Heart left ventricle (tissue), 16 donors: ENCODE data around the gene MYO1C. TPM values are rescaled to one million over a fixed set of nuclear protein-coding genes. Genes with fewer than 3 reads are reported as not detected.
A peak's percentile ranks its signal among the peaks of the same experiment; 100 is the strongest.

Experiments used
- ATAC-seq, 4 donors: fragments of 200-7000 bp; cut with Tn5 transposase; one replicate each; pipeline ENCODE4 v1.9.1; 2020 to 2022; ENCODE audit warnings: moderate library complexity in 4 of 4, mild to moderate bottlenecking in 3 of 4, moderate number of reproducible peaks in 1 of 4
- DNase-seq, 5 donors: peaks; one replicate each; pipeline ENCODE4 v3.0.0-alpha.2; 2020
- H3K27ac ChIP-seq, 12 donors: fragments of 200-600 bp; sonication (generic) in 4 of 12; one replicate each; pipeline versions ENCODE4 v1.5.0 to v1.8.0; 2016 to 2022; ENCODE audit warnings: mild to moderate bottlenecking in 2 of 12
- H3K27me3 ChIP-seq, 9 donors: fragments of 200-600 bp; sonication (generic) in 2 of 9; one replicate each; pipeline versions ENCODE4 v1.5.1 to v1.8.0; 2016 to 2022; ENCODE audit warnings: mild to moderate bottlenecking in 3 of 9
- H3K36me3 ChIP-seq, 9 donors: fragments of 200-600 bp; sonication (generic) in 2 of 9; one replicate each; pipeline versions ENCODE4 v1.5.0 to v1.8.0; 2018 to 2022; ENCODE audit warnings: mild to moderate bottlenecking in 2 of 9
- H3K4me1 ChIP-seq, 12 donors: fragments of 200-600 bp; sonication (generic) in 4 of 12; one replicate each; pipeline versions ENCODE4 v1.5.0 to v1.8.0; 2016 to 2022; ENCODE audit warnings: mild to moderate bottlenecking in 3 of 12
- H3K4me3 ChIP-seq, 12 donors: fragments of 200-600 bp; sonication (generic) in 4 of 12; one replicate each; pipeline versions ENCODE4 v1.5.0 to v1.8.0; 2017 to 2022; ENCODE audit warnings: mild to moderate bottlenecking in 9 of 12, moderate library complexity in 4 of 12
- H3K9me3 ChIP-seq, 12 donors: fragments of 200-600 bp; sonication (generic) in 4 of 12; one replicate each; pipeline versions ENCODE4 v1.5.0 to v1.8.0; 2016 to 2022; ENCODE audit warnings: mild to moderate bottlenecking in 1 of 12
- POLR2A ChIP-seq, 2 donors: fragments of 450-650 bp; IDR thresholded peaks; one replicate each; pipeline ENCODE4 v1.6.1; 2017; ENCODE audit warnings: antibody characterized with exemption in 2 of 2, mild to moderate bottlenecking in 2 of 2, moderate library complexity in 2 of 2
- WGBS, 4 donors: extraction: QIAGEN DNeasy Blood & Tissue Kit in 2 of 4; methylation state at CpG; one replicate each; pipeline versions ENCODE4 v1.1.5 to v1.1.7; 2013 to 2018; 5-methylcytosine and 5-hydroxymethylcytosine counted together
- intact Hi-C, 10 donors: fragments of 100-400 bp; cut with DNase I; formaldehyde crosslinking; loops; one replicate each; pipeline versions ENCODE4 v1.11.1 to v1.14.2; 2022
- polyA plus RNA-seq, 2 donors: library from polyadenylated mRNA; stranded (reverse); fragments of 200-250 nt; gene quantifications; one replicate each; pipeline ENCODE4 v1.2.3, GENCODE V29; 2013
- total RNA-seq, 9 donors: library from RNA; depleted of rRNA in 2 of 9; stranded (reverse); fragments of >200 nt in 2 of 9; fragmentation: NEBNext Ultra II Directional in 3 of 9; extraction: Animal tissue kit (Norgen Biotek cat#: 25700) in 3 of 9; gene quantifications; one replicate each; pipeline versions ENCODE4 v1.1.0 to v1.2.4, GENCODE V29; 2016 to 2023
- TF ChIP-seq, protein P1 (sequence below), 12 donors: fragments of 200-600 bp; sonication (generic) in 4 of 12; IDR thresholded peaks; one replicate each; pipeline versions ENCODE4 v1.5.0 to v1.8.0; 2018 to 2022; ENCODE audit warnings: antibody characterized with exemption in 12 of 12, mild to moderate bottlenecking in 5 of 12
- donor health status: ischemic (EF 13 %, LVEDD 7.1; RV severe dilation, severe dysfunction).
- donor health status: healthy with polysubstance abuse.
- donor health status: DM: no; HTN: yes; CAD: no.
- donor health status: DM: no; HTN: no; CAD: no.
- donor health status: ischemic (EF 25% LVEDD 6.9; RV normal size, moderate dysfunction).
- donor health status: ischemic (EF 25% LVEDD 5.7; RV mildly dilated, moderate dysfunction).
- donor health status: healthy.
- donor health status: DM: yes; HTN: yes; CAD: no.
- donor health status: ischemic (EF 35%, LVEDD 5.7; RV mildly dilated, moderate dysfunction).
- donor health status: nonischemic (EF 11% LVEDD 7.7; RV severe dilation, severe dysfunction).
- donor health status: DM: yes; HTN: yes; CAD: no.
- donor health status: PGD.
- donor health status: ischemic (EF 29% LVEDD 5.4; RV normal size, mild dysfunction).
- donor health status: nonischemic (EF 23%, LVEDD 6.1; RV moderate dilation, normal function).

The MYO1C gene
- total and polyA plus RNA-seq, 11 donors = 89.6 to 259 (median 174) TPM

DNA sequence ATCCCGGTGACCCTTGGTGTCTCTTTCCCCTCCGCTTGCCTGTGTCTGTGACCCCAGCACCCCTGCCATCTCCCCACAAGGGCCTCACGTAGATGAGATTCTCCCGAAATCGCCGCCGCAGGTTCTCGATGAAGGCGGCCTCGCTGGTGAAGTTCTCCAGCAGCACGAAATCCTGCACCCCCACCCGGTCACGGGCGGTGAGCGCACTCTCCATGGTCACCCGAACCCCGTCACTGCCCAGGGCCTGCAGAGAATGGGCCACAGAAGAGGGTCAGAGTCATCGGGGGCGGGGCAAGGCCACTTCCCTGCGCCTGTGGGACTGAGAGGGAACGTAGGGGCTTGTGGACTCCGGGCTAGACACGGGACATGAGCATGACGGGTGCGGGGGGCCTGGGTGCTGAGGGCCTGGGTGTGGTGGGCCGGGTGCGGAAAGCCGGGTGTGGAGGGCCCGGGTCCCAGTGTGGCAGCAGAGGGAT, 8.4 kb downstream of the MYO1C start:
- Histone ChIP-seq H3K36me3 (peaks cover 0 to 48% (median 46%) of the 10 kb centered on the region in 9 donors), H3K27me3 (no peaks in the 10 kb centered on the region), H3K9me3 (no peaks in the 10 kb centered on the region), H3K4me3 (peak overlapping the region in 3 of 12 donors; percentile 72 to 85 (median 79)), H3K27ac (peak overlapping the region in 10 of 12 donors; percentile 94 to 100 (median 99)), H3K4me1 (peaks cover 7 to 71% (median 40%) of the 10 kb centered on the region in 12 donors)
- 88 to 96% (median 93%) methylated on average over 26 to 29 of the region's 29 CpGs for WGBS, 4 donors
- ATAC-seq = no peak
- TF ChIP-seq POLR2A (IDR thresholded peaks at IDR 0.05) = no peak
- TF ChIP-seq, protein P1, sequence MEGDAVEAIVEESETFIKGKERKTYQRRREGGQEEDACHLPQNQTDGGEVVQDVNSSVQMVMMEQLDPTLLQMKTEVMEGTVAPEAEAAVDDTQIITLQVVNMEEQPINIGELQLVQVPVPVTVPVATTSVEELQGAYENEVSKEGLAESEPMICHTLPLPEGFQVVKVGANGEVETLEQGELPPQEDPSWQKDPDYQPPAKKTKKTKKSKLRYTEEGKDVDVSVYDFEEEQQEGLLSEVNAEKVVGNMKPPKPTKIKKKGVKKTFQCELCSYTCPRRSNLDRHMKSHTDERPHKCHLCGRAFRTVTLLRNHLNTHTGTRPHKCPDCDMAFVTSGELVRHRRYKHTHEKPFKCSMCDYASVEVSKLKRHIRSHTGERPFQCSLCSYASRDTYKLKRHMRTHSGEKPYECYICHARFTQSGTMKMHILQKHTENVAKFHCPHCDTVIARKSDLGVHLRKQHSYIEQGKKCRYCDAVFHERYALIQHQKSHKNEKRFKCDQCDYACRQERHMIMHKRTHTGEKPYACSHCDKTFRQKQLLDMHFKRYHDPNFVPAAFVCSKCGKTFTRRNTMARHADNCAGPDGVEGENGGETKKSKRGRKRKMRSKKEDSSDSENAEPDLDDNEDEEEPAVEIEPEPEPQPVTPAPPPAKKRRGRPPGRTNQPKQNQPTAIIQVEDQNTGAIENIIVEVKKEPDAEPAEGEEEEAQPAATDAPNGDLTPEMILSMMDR (IDR thresholded peaks at IDR 0.05) = no peak
- intact Hi-C loops = loop anchor here in 2 of 10 donors (10.0 kb wide), 1 partner anchor 161 kb away; the partner anchor contains the start of genes RILP (in 2 of the 2) and SCARF1 (in 2 of the 2)
- DNase-seq = no peak

DNA sequence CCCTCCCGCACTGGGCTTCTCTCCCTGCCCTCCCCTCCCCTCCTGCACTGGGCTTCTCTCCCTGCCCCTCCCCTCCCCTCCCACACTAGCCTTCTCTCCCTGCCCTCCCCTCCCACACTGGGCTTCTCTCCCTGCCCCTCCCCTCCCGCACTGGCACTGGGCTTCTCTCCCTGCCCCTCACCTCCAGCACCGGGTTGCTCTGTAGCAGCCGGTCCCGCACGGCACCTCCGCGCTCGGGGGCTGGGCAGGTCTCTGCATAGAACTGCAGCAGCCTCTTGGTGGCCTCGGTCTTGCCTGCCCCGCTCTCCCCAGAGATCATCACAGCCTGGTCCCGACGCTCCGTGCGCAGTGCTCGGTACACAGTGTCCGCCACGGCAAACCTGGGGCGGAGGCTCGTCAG, 9.8 kb downstream of the MYO1C start:
- Histone ChIP-seq H3K4me1 (peaks cover 3 to 61% (median 30%) of the 10 kb centered on the region in 12 donors), H3K4me3 (no peak overlapping the region), H3K36me3 (peaks cover 0 to 62% (median 60%) of the 10 kb centered on the region in 9 donors), H3K9me3 (no peaks in the 10 kb centered on the region), H3K27ac (peak overlapping the region in 6 of 12 donors; percentile 2 to 99 (median 58)), H3K27me3 (no peaks in the 10 kb centered on the region)
- WGBS, 4 donors = 72 to 82% (median 77%) methylated on average over 15 to 20 of the region's 20 CpGs
- TF ChIP-seq, protein P1 (IDR thresholded peaks at IDR 0.05) = no peak
- TF ChIP-seq POLR2A (IDR thresholded peaks at IDR 0.05) = no peak
- intact Hi-C loops = loop anchor here in 2 of 10 donors (10.0 kb wide), 1 partner anchor 162 kb away; the partner anchor contains the start of genes RILP (in 2 of the 2) and SCARF1 (in 2 of the 2)
- DNase-seq (peak in 1 of 5 donors; percentile 61), ATAC-seq (peak in 1 of 4 donors; percentile 8)

DNA sequence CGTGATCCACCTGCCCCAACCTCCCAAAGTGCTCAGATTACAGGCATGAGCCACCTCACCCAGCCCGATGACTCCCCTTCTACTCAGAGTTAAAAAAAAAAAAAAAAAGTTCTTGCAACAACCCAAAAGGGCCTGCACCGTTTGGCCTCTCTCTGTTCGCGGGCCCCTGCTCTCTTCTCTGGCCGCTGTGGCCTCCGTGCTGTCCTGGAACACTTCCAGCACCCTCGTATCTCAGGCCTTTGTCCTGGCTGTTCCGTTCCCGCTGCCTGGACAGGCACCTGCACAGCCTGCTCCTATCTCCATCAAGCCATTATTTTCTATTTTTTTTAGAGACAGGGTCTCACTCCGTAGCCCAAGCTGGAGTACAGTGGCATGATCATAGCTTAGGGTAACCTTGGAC, 10.8 kb downstream of the MYO1C start:
- Histone ChIP-seq H3K9me3 (no peaks in the 10 kb centered on the region), H3K27ac (peak overlapping the region in 4 of 12 donors; percentile 6 to 98 (median 48)), H3K36me3 (peaks cover 0 to 71% (median 70%) of the 10 kb centered on the region in 9 donors), H3K4me1 (peaks cover 3 to 52% (median 20%) of the 10 kb centered on the region in 12 donors), H3K4me3 (no peak overlapping the region), H3K27me3 (no peaks in the 10 kb centered on the region)
- ATAC-seq = no peak
- DNase-seq = peak in 1 of 5 donors; percentile 64
- TF ChIP-seq, protein P1 (IDR thresholded peaks at IDR 0.05) = no peak
- no peak for TF ChIP-seq POLR2A (IDR thresholded peaks at IDR 0.05)
- intact Hi-C loops = loop anchor here in 2 of 10 donors (10.0 kb wide), 1 partner anchor 163 kb away; the partner anchor contains the start of genes RILP (in 2 of the 2) and SCARF1 (in 2 of the 2)
- WGBS, 4 donors = 46 to 58% (median 51%) methylated on average over 11 of the region's 11 CpGs

DNA sequence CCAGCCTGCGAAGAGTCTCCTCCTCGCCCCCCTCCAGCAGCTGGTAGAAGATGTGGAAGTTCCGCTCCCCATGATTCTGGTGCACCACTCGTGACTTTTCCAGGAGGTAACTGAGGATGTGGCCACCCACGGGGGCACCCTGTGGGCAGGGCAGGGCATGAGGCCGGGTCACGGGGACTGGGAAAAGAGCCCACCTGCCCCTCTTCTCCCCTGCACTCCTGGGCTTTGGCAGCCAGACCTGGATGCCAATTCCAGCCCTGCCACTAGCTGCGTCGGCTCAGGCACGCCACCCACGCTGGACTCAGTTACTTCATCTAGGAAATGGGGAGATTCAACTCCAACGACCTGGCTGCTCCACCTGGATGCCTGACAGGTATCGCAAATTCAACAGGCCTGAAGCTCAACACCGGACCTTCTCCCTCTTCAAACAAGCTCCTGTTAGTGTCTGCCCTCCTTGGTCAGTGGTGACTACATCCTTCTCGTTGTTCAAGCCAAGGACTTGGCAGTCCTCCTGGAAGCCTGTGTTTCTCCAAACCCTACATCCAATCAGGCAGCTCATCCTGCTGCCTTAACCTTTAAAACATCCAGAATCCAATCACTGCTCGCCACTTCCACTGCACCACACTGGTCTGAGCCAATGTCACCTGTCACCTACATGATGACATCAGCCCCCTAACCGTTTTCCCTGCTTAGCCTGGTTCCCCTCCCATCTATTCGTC, 11.6 kb downstream of the MYO1C start:
- Histone ChIP-seq H3K36me3 (peaks cover 0 to 80% (median 78%) of the 10 kb centered on the region in 9 donors), H3K9me3 (no peaks in the 10 kb centered on the region), H3K4me1 (peaks cover 3 to 50% (median 14%) of the 10 kb centered on the region in 12 donors), H3K27me3 (no peaks in the 10 kb centered on the region), H3K27ac (peak overlapping the region in 3 of 12 donors; percentile 6 to 98 (median 9)), H3K4me3 (no peak overlapping the region)
- intact Hi-C loops = loop anchor here in 2 of 10 donors (10.0 kb wide), 1 partner anchor 164 kb away; the partner anchor contains the start of genes RILP (in 2 of the 2) and SCARF1 (in 2 of the 2)
- 75 to 85% (median 79%) methylated on average over 15 to 18 of the region's 18 CpGs for WGBS, 4 donors
- TF ChIP-seq, protein P1 (IDR thresholded peaks at IDR 0.05) = no peak
- no peak for TF ChIP-seq POLR2A (IDR thresholded peaks at IDR 0.05)
- DNase-seq (no peak), ATAC-seq (no peak)
